Hematopoietic multipotent progenitor cell treated with erythropoietin and hydrocortisone succinate and interleukin-3 and kit ligand, for 6 days (in vitro differentiated cells): ENCODE data around the gene WDR83.
A peak's percentile ranks its signal among the peaks of the same experiment; 100 is the strongest.
"Not testable (repeated sequence)": the region's sequence is repeated elsewhere in the genome, so short reads cannot be mapped to it uniquely, and the experiment has no call there.

ENCODE experiments used
- DNase-seq: peaks from one replicate; pipeline ENCODE4 v3.0.0-alpha.2; 2015

Gene WDR83, protein sequence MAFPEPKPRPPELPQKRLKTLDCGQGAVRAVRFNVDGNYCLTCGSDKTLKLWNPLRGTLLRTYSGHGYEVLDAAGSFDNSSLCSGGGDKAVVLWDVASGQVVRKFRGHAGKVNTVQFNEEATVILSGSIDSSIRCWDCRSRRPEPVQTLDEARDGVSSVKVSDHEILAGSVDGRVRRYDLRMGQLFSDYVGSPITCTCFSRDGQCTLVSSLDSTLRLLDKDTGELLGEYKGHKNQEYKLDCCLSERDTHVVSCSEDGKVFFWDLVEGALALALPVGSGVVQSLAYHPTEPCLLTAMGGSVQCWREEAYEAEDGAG

DNA sequence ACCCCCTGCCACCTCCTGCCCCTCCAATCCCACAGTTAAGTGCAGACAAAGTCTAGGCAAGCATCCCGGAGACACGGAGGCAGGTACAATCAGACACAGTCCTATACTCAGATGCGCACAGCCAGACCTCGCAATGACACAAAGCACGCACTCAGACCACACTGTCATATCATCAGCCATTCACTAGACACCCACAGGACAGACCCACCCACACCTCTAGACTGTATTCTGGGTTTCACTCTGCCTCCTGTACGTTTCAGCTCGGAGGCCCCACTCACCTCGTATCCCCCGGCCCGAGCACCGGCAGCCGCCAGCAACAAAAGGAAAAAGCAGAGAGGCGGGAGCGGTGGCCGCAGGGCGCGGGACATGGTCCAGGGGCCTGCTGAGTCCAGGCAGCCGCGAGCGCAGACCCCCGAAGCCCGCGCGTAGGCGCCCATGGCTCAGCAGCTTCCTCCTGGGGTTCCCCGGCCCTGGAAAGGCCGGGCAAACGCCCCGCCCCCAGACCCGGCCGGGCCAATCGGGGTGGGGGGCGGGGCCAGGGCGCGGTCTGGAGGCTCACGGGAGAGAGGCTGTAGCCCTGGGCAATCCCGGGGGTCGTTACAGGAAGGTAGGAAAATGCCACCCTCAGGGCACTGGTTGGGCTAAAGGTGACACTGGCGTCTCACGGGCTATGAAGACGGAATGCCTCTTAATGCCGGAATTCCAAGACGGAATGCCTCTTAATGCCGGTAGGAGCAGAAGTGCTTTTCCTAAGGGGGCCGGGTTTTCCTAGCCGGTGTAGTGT is at the start of gene WDR83, which contains the start of gene MAN2B1:
TSS of gene WDR83 (plus strand) at position 543 of the 784 bp plus-strand sequence. CDS start 2,984 bp downstream, outside the sequence.
TSS of gene MAN2B1 (minus strand) at position 478 of the 784 bp plus-strand sequence. CDS start at position 437, 41 bp downstream.
- DNase-seq = peak; percentile 91

DNA sequence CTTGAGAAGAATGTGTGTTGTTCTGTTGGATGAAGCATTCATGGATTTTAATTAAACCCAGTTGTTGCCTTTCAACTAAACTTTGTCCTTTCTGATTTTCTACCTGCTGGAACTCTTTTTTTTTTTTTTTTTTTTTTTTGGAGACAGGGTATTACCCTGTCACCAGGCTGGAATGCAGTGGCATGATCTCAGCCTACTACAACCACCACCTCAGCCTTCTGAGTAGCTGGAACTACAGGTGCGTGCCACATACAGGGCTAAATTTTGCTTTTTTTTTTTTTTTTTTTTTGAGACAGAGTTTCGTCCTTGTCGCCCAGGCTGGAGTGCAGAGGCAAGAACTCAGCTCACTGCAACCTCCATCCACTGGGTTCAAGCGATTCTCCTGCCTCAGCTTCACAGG is 49.0 kb upstream of the WDR83 start:
- DNase-seq = no peak

DNA sequence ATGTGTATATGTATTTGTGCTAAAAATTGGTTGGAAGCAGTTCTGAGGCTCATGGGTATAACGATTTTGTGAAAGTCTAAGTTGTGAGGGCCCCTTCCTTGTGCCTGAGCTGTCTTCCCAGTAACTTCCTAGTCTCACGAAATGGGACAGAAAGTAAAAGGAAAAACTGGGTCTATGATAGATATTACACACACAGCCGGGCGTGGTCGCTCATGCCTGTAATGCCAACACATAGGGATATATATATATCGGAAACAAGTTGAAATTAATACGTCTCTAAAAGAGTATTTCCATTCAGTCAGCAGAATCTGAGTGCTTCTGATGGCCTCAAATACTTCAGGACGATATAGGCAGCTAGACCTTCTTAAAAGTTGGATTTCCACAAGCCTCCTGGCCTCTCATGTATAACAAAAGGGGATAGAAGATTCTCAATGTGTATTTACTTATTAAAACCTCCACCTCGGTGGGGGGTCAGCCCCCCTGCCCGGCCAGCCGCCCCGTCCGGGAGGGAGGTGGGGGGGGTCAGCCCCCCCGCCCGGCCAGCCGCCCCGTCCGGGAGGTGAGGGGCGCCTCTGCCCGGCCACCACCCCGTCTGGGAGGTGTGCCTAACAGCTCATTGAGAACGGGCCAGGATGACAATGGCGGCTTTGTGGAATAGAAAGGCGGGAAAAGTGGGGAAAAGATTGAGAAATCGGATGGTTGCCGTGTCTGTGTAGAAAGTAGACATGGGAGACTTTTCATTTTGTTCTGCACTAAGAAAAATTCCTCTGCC is 45.2 kb upstream of the WDR83 start:
- DNase-seq = not testable (repeated sequence)

DNA sequence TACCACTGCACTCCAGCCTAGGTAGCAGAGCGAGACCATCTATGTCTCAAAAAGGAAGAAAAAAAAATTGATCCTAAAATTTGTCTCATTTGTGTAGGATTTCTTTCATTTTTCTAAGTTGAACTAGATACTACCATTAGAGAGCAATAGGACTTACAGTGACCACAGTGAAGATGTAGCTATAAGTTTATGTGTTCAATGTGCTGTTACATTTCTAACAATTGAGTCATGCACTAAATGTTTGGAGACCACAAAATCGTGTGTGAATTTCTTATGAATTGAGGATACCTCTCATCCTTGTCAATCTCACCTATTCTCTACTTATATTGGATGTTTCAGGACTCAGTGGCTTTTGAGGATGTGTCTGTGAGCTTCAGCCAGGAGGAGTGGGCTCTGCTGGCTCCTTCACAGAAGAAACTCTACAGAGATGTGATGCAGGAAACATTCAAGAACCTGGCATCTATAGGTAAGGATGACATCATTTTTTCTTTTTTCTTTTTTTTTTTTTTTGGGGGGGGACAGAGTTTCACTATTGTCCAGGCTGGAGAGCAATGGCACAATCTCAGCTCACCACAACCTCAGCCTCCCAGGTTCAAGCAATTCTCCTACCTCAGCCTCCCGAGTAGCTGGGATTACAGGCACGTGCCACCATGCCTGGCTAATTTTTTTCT is 43.1 kb upstream of the WDR83 start:
- DNase-seq = no peak

DNA sequence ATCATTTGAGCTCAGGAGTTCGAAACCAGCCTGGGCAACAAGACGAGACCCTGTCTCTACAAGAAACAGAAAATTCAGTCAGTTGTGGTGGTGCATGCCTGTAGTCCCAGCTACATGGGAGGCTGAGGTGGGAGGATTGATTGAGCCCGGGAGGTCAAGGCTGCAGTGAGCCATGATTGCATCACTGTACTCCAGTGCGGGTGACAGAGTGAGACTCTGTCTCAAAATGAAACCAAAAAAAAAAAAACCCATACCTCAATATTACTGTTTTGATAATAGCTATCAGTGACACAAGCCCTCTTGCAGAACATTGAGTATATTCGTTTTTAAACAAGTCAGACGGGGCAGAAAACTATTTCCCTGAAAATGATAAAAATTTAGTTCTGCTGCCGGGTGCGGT is 39.6 kb upstream of the WDR83 start:
- DNase-seq = no peak

DNA sequence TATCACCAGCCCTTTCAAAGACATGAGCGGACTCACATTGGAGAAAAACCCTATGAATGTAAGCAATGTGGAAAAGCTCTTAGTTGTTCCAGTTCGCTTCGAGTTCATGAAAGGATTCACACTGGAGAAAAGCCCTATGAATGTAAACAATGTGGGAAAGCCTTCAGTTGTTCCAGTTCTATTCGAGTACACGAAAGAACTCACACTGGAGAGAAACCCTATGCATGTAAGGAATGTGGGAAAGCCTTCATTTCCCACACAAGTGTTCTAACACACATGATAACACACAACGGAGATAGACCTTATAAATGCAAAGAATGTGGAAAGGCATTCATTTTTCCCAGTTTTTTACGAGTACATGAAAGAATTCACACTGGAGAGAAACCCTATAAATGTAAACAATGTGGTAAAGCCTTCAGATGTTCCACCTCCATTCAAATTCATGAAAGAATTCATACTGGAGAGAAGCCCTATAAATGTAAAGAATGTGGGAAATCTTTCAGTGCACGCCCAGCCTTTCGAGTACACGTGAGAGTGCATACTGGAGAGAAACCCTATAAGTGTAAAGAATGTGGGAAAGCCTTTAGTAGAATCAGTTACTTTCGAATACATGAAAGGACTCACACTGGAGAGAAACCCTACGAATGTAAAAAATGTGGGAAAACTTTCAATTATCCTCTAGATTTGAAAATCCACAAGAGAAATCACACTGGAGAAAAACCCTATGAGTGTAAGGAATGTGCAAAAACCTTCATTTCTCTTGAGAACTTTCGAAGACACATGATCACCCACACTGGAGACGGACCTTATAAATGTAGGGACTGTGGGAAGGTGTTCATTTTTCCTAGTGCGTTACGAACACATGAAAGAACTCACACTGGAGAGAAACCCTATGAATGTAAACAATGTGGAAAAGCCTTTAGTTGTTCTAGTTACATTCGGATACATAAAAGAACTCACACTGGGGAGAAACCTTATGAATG is 38.3 kb upstream of the WDR83 start:
- DNase-seq = no peak

DNA sequence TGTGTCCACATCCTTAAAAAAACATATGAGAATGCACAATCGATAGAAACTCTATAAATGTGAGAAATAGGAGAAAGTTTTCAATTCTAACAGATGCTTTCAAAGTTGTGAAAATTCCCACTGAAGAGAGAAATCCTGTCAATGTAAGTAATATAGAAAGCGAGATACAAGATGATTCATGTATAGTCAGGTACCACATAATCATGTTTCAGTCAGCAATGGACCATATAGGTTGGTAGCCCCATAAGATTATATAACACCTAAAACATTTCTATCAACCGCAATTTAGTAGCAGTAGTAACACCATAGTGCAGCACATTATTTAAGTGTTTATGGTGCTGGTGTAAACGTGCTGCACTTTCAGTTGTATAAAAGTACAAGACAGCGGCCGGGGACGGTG is 37.4 kb upstream of the WDR83 start:
- DNase-seq = no peak

DNA sequence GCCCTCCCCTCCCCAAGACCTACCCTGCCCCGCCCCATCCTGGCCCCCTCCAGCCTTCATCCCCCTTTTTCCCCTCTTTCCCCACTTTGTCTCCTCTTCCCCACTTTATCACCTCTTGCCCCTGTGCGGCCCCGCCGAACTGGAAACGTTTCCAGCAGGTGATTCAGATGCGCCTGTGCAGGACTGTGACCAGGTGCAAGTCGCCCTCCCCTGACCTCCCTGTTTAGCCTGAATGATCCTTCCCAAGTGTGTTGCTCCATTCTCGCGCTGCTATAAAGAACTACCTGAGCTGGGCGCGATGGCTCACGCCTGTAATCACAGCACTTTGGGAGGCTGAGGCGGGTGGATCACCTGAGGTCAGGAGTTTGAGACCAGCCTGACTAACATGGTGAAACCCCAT is 30.0 kb upstream of the WDR83 start:
- no peak for DNase-seq

DNA sequence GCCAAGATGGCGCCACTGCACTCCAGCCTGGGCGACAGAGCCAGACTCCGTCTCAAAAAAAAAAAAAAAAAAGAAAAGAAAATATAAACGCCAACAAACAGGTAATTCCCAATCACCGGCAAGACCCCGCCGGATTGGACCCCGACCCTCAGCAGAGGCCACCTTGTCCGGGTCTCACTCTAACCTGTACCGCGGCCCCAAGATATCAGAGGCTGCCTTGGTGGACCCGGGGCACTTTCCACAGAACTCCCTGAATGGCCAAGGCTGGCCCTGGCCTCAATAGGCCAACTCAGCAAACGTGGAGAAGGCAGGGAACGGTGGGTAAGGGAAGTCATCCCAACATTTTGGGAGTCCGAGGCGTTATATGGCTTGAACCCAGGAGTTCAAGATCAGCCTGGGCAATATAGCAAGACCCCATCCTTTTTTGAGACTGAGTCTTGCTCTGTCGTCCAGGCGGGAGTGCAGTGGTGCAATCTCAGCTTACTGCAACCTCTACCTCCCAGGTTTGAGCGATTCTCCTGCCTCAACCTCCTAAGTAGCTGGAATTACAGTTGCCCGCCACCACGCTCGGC is 27.9 kb upstream of the WDR83 start:
- DNase-seq = no peak

DNA sequence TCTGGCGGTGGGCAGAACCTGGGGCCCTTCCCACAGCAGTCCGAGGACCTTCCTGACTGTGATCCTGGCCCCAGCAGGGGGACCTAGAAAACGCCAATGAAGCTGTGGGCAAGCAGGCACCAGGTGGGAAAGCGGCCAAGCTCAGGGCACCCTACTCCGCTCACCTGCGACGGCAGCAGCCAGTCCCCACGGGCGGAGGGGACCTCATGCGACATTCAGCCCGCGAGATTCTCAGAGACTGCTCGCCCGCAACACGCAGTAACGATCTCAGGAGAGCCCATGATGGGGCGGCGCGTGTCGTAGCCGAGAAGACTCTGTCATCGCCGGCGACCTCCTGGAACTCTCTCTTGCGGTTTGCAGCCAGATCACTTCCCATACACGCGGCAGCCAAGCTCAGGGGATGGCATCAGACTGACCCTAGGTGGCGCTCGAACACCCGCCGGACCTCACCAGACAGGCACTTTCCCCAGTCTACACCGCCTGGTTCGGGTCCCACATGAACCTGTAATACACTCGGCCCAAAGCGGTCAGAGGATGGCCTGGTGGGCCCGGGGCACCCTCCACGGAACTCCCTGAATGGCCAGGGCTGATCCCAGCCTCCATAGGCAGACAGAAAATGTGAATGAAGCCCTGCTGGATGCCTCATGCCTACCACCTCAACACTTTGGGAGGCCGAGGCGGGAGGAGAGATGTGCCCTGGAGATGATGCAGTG is 26.6 kb upstream of the WDR83 start:
- peak; percentile 94 for DNase-seq

DNA sequence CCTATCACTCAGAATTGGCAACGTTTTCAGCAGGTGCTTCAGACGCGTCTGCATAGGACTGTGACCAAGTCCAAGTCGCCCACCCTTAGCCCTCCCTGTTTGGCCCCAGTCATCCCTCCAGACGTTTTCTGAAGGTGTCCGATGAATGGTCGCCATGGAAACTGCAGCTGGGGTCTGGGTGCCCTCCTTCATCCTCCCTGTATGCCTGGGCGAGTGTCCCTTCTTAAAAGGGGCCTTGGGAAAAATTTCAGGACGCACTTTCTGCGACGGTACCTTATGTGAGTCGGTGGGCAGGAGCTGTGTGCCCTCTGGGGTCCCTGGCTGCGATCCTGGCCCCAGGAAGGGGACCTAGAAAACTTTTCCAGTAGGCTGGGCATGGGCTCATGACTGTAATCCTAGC is 25.2 kb upstream of the WDR83 start:
- no peak for DNase-seq

DNA sequence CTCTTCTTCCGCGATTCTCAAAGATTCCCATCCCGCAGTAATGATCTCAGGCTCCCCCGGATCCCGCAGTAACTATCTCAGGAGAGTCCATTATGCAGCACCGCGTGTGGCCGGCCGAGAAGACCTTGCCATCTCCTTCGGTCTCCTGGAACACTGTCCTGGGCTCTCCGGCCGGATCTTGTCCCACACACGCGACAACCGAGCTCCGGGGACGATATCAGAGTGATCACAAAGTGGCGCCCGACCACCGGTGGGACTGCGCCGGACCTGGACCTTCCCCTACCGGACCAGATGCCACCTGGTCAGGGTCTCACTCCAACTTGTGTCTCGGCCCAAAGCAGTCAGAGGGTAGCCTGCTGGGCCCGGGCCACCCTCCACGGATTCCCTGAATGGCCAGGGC is 24.1 kb upstream of the WDR83 start:
- DNase-seq = no peak

DNA sequence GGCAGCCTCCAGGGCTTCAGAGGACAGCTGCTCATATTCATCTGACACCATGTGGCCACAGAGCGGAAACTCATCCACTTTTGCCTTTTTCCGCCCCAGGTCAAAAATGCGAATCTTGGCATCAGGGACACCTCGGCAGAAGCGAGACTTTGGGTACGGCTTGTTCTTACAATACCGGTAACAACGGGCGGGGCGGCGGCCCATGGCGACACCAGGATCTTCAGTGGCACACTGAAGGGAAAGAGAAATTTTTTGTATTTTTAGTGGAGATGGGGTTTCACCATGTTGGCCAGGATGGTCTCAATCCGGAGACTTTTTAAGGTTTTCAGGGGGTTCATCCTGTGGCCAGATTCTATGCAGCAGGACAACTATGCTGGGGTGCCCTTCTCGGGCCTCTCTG is 22.9 kb upstream of the WDR83 start:
- not testable (repeated sequence) for DNase-seq

DNA sequence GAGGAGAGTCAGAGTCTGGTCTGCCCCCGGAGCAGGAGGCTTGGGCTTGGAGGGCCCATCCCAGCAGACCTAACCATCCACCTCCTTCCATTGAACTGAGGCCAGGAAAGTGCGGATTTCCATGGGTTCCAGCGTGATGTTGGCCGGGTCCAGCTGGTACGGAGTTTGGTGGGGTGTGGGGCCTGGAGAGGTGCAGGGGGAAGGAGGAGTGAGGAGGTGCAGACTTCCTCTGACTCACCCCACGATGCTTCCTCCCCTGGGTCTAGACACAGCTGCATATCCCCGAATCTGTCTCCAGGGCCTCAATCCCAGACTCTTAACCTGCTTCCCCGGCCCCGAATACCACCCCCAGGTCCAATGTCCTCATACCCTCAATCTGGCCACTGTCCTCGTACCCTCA is 20.1 kb upstream of the WDR83 start:
- DNase-seq = no peak

DNA sequence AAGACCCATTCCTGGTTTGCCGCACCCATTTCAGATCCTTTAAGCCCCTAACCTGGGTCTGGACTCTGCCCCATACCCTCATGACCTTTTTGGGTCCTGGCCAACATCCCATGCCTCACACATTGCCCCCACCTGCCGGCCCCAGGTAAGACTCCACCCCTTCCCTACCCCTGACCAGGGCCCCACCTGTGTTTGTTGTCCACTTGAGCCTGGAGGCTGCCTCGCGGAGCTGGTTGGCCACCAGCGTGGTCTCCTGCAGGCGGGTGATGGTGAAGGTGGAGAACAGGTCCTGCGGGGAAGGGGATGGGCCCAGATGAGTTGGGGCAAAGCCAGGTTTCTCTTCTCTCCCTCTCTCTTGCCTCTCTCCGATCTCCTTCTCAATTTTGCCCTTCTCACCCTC is 19.6 kb upstream of the WDR83 start:
- DNase-seq = no peak

DNA sequence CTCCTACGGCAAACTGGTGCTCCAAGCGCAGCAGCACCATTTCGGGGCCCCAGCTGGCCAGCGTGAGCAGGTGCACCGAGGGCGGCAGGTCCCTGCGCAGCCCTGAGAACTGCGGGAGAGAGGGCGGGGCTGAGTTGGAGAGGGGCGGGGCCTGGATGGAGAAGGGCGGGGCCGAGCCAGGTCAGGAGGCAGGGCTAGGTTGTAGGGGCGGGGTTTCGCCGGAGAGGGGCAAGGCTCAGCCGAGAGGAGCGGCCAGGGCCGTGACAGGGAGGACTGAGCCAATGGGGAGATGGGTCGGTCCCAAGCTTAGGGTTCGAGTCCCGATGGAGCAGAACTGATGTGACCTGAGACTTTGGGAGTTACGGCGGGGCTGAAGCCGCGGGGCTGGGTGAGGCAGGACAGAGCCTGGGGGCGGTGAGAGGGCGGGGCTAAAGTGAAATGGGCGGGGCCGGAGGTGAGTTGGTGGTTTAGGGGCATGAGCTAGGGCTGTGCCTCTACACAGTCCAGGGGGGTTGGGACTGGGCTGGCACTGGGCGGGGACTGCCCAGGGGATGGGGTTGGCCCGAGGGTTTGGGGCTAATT is 19.0 kb upstream of the WDR83 start:
- DNase-seq = peak; percentile 76

DNA sequence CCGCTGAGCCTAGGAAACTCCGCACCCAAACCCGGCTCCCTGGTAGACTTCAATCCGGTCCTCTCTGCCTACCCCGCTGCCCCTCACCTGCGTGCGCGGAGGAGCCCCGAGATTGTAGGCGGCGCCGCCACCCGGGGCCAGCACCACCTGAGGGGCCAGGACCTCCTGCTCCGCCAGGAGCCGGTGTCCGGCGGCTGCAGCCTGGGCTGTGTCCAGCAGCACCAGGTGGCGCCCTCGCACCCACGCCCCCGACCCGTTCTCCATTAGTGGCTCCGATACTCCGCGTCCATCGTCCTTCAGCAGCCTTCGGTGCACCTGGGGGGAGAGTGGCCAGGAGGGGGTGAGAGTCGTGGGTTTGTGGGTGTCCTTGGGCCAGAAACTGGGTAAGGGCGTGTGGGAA is 18.5 kb upstream of the WDR83 start:
- no peak for DNase-seq

DNA sequence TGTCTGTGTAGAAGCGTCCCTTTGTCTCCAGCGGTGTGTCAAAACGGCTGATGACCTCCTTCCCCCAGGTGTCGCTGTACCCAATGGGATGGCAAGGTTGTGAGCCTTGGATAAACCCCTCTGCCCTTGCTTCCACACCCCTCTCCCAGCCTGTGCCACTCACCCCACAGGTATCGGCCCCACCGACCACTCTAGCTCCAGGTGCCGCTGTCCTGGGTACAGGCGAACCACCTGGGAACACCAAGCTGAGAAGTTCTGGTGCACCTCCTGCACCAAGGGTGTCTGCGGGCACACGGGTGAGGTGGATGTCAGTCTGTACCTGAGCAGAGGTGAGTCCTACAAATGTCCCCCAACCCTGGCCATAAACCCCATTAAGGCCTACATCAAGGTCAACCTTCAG is 16.7 kb upstream of the WDR83 start:
- no peak for DNase-seq

DNA sequence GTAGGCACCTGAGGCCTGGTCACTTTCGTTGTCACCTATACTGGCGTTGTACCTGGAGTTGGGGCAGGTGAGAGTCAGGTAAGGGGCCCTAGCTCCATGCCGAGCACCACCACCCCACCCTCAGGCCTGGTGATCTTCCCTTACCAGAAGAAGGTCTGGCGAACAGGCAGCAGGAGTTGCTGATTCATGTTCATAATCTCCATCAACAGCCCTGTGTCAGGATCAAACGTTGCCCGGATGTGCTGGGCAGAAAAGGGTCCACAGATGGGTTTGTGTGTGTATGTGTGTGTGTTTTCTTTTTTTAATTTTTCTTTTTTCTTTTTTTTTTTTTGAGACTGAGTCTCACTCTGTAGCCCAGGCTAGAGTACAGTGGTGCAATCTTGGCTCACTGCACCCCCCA is 14.4 kb upstream of the WDR83 start:
- no peak for DNase-seq

DNA sequence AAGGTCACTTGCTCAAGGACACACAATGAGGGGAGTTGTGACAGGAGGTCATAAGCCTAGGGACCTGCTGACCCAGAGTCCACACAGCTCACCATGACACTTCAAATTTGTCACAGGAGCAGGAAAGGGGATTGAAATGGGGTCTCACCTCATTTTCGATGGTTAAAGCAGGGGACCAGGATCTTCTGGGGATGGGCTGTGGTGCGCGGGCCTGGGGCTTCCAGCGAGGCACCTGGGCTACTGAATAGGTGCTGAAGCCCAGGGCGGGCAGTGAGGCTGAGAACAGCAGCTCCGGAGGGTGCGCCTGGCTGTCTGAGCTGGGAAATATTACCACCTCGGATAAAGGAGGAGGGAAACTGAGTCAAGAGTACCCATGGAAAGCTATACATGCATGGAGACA is 11.1 kb upstream of the WDR83 start:
- no peak for DNase-seq
